K562 (cell line): ENCODE measurements around the gene PEDS1. TPM values are rescaled to one million over a fixed set of nuclear protein-coding genes. Genes with fewer than 3 reads are reported as not detected.
A peak's percentile ranks its signal among the peaks of the same experiment; 100 is the strongest.

ENCODE experiments used
- ADNP ChIP-seq: fragments of 200-800 bp; sonication (Bioruptor generic); IDR thresholded peaks from 2 replicates; pipeline ENCODE4 v1.6.1; 2016; ENCODE audit warnings: missing genetic modification characterization, missing compliant biosample characterization
- BRD4 ChIP-seq: fragments of 200-600 bp; sonication (generic); IDR thresholded peaks from 2 replicates; pipeline ENCODE4 v1.6.1; 2017; ENCODE audit warnings: inconsistent platforms
- CHD7 ChIP-seq: fragments of 200-600 bp; sonication (generic); IDR thresholded peaks from one replicate; pipeline ENCODE4 v1.6.1; 2012; ENCODE audit warnings: mild to moderate bottlenecking, low read depth, low read length, inconsistent platforms
- DNMT1 ChIP-seq: fragments of 450-650 bp; IDR thresholded peaks from 2 replicates; pipeline ENCODE4 v1.6.1; 2016; ENCODE audit warnings: antibody characterized with exemption, mild to moderate bottlenecking
- ELF4 ChIP-seq: fragments of 450-650 bp; formaldehyde crosslinking; IDR thresholded peaks from 2 replicates; pipeline ENCODE4 v1.4.0; 2022; ENCODE audit warnings: missing genetic modification characterization
- ESRRB ChIP-seq: fragments of 250-450 bp; sonication (Bioruptor Pico); IDR thresholded peaks from 2 replicates; pipeline ENCODE4 v1.5.0; 2020; ENCODE audit warnings: mild to moderate bottlenecking, moderate library complexity, borderline replicate concordance
- ETS1 ChIP-seq: conservative IDR thresholded peaks from 2 replicates; pipeline ENCODE4 v1.6.1; 2011; ENCODE audit warnings: low read depth, mild to moderate bottlenecking, low read length; ENCODE audit not compliant: control insufficient read depth
- KDM1A ChIP-seq, 2 experiments: fragments of 450-650 bp; IDR thresholded peaks; 2 replicates each; pipeline ENCODE4 v1.6.1; 2016; ENCODE audit warnings: mild to moderate bottlenecking in 2 of 2
- LCOR ChIP-seq: sonication (generic); formaldehyde crosslinking; IDR thresholded peaks from 2 replicates; pipeline ENCODE4 v1.8.0; 2022; ENCODE audit warnings: mild to moderate bottlenecking, missing genetic modification reagents
- MAFK ChIP-seq: IDR thresholded peaks from 2 replicates; pipeline ENCODE4 v1.6.1; 2011; ENCODE audit warnings: low read length, improper control_type of control experiment
- RBM14 ChIP-seq: fragments of 200-400 bp; formaldehyde crosslinking; IDR thresholded peaks from 2 replicates; pipeline ENCODE4 v1.6.1; 2018; ENCODE audit warnings: low read depth, mild to moderate bottlenecking, low read length, moderate library complexity, borderline replicate concordance; ENCODE audit not compliant: insufficient read depth
- ZFP1 ChIP-seq: fragments of 450-650 bp; formaldehyde crosslinking; IDR thresholded peaks from 2 replicates; pipeline ENCODE4 v1.4.0; 2020; ENCODE audit warnings: mild to moderate bottlenecking, mixed read lengths
- ZNF3 ChIP-seq: fragments of 250-450 bp; sonication (Bioruptor Pico); IDR thresholded peaks from 2 replicates; pipeline ENCODE4 v1.5.0; 2021; ENCODE audit warnings: mild to moderate bottlenecking, moderate library complexity
- ZNF384 ChIP-seq: IDR thresholded peaks from 2 replicates; pipeline ENCODE4 v1.6.1; 2012; ENCODE audit warnings: low read depth, low read length, improper control_type of control experiment
- ZNF561 ChIP-seq: fragments of 450-650 bp; formaldehyde crosslinking; conservative IDR thresholded peaks from 2 replicates; pipeline ENCODE4 v1.4.0; 2020; ENCODE audit warnings: mild to moderate bottlenecking, moderate library complexity
- ZNF668 ChIP-seq: fragments of 250-450 bp; sonication (Bioruptor Pico); IDR thresholded peaks from 2 replicates; pipeline ENCODE4 v1.8.0; 2022; ENCODE audit warnings: mild to moderate bottlenecking, inconsistent platforms
- polyA plus RNA-seq, 8 experiments: library from polyadenylated mRNA; depleted of rRNA in 4 of 8; stranded (reverse) in 5 of 8; unstranded in 3 of 8; fragments of >200 nt; fragmentation: Nextera tagmentation in 2 of 8; fragmentation: Illumina TruSeq in 1 of 8; extraction: Ambion mirVana in 2 of 8; extraction: Trizol in 1 of 8; gene quantifications; 2 replicates each; pipeline versions ENCODE4 v1.2.1 to v1.2.3, GENCODE V29; 2011 to 2014; ENCODE audit warnings: inconsistent platforms in 1 of 8, missing spikeins in 1 of 8
- total RNA-seq, 7 experiments: library from RNA; depleted of rRNA in 6 of 7; stranded (reverse); fragments of >200 nt in 6 of 7; fragmentation: Illumina TruSeq in 2 of 7; extraction: Trizol in 2 of 7; gene quantifications; 2 replicates each; pipeline versions ENCODE4 v1.2.1 to v1.2.3, GENCODE V29; 2011 to 2021; ENCODE audit warnings: low replicate concordance in 1 of 7

The PEDS1 gene
- total and polyA plus RNA-seq, 9 of the 15 experiments (the other 6 are each of a cell fraction or from before 2014, with no cell fraction given): 2.9 to 38.5 (median 24.2) TPM

GRCh38 chr20:50197463-50198179 is 44.1 kb upstream of the PEDS1 start (continued):
- TF ChIP-seq CHD7 (no peak), ADNP (tag) (no peak), ZNF668 (CRISPR knock-in tag) (no peak), BRD4 (no peak), ZNF3 (CRISPR knock-in tag) (no peak), ELF4 (CRISPR knock-in tag) (peak; percentile 47; the same call in 1 of the 2 replicates), ZFP1 (CRISPR knock-in tag) (no peak), ZNF384 (no peak), ETS1 (0 out of 2 replicates have a peak, but pooled peaks have one; percentile 14), MAFK (no peak), ZNF561 (no peak), RBM14 (no peak), DNMT1 (no peak), ESRRB (CRISPR knock-in tag) (no peak), KDM1A (IDR thresholded peaks at IDR 0.05) (peak; percentile 64 to 65; a peak in 3 of 4 replicates), LCOR (CRISPR knock-in tag) (no peak)
